Dermis microvascular lymphatic vessel endothelial cell (primary cell): ENCODE results near the gene CIART. TPM values are rescaled to one million over a fixed set of nuclear protein-coding genes. Genes with fewer than 3 reads are reported as not detected.
"Not testable (repeated sequence)": the region's sequence is repeated elsewhere in the genome, so short reads cannot be mapped to it uniquely, and the experiment has no call there.

Experiments
- DNase-seq, 2 donors: peaks; one replicate each; pipeline versions ENCODE4 v3.0.0 to v3.0.0-alpha.2; 2010; ENCODE audit warnings: low read depth in 2 of 2
- total RNA-seq: library from RNA; depleted of rRNA; stranded (reverse); fragments of >200 nt; gene quantifications from 2 replicates; pipeline ENCODE4 v1.2.1, GENCODE V29; 2014

CIART gene, protein sequence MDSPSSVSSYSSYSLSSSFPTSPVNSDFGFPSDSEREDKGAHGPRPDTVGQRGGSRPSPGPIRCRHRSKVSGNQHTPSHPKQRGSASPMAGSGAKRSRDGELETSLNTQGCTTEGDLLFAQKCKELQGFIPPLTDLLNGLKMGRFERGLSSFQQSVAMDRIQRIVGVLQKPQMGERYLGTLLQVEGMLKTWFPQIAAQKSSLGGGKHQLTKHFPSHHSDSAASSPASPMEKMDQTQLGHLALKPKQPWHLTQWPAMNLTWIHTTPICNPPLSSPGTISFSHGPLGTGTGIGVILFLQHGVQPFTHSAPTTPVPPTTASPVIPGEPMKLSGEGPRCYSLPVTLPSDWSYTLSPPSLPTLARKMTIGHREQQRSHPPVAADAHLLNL
- 0.77 and 2.0 TPM in 2 replicates for total RNA-seq

DNA sequence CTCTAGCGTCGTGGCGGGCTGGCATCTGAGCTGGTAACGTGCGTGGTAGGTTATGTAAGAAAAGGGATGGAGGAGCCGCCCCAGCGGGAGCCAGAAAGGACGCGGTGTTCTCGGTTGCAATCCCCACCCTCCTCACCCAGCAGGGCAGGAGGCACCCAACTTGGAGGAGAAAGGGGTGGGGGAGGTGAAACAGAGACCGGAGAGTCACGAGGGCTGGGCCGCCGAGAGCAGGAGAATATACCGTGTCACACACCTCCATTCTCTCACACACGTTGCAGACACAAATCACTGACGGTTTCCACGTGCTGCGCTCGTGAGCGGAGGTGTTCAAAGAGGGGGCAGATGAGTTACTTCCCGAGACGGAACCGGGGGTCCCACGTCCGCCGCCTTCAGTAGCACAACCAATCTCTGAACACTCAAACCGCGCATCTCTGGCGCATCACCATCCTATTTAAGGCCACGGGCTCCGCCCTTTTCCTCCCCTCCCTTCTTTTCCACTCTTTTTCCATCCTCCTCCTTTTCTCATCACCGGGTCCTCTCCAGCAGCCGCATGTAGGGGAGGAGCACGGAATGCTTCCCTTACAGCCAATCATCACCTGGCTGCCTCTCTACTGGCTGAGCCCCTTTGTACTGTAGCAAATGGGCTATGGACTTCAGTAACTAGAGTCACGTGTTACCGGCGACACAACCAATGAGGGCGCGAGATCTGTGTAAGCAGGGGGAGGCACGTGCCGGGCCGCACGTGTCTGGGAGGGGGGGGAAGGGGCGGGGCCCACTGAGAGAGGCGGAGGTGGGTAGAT lies at the start of gene CIART:
Gene CIART, plus strand, starts transcription at position 797 of the 800 bp plus-strand sequence. CDS start 714 bp downstream, outside the sequence.
- peak; percentile 96 to 97 for DNase-seq

DNA sequence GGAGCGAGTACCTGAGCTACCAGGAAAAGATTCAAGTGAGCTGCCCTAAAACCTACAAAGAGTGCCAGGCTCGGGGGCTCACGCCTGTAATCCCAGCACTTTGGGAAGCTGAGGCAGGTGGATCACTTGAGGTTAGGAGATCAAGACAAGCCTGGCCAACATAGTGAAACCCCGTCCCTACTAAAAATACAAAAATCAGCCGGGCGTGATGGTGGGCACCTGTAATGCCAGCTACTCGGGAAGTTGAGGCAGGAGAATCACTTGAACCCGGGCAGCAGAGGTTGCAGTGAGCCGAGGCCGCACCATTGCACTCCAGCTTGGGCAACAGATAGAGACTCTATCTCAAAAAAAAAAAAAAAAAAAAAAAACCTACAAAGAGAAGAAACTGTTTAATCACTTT lies 49.4 kb upstream of the CIART start:
- DNase-seq = not testable (repeated sequence)

DNA sequence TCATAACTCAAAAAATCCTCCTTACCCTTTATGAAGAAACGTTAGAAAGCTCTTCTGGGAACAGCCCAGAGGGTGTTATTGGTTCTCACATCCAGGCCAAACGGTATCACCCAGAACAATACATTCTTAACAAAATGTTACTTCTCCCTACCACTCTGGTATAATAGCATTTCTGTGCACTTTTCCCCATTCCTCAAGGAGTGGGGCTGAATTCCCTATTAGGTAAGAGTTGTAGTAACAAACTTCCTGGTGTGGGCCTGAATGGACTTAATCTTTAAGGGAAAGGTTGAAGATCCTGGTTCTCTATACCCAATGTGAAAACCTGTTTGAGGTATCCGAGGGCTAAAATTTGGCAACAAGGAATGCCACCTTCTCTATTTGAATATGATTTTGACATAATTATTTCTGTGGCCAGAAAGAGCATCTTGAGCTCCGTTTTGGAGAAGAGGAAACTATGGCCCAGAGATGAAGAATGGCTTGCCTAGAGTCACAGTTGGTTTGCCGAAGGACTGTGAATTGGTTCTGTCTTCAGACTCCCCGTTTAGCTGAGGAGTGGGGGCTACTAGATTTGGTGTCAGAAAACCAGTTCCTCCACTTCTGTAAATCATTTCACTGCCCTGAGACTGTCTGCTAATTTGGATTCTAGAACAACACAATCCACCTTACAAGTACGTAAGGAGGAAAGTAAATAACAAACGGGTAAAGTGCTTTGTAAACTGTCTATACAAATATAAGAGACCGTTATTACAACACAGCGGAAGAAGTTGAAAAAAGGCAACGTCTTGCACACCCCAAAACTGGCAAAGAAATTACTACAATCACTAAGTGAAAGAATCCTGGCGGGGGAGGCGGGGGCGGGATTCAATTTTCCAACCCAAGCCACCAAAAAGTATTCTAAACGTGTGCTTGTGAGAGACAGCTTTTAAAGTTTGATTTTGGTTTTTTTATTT lies 48.7 kb upstream of the CIART start:
- DNase-seq = no peak

DNA sequence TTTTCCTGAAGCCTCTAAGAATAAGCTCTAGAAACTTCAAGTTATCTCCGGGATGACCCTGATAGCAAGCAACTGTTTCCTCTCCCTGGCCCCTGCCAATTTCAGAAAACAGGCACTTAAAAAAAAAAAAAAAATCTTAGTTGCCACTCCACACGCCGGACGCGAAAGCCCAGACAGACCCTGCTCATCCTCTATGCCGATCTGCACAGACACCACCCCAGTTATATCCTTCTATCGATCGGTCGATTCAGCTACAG lies 48.1 kb upstream of the CIART start:
- DNase-seq = no peak

DNA sequence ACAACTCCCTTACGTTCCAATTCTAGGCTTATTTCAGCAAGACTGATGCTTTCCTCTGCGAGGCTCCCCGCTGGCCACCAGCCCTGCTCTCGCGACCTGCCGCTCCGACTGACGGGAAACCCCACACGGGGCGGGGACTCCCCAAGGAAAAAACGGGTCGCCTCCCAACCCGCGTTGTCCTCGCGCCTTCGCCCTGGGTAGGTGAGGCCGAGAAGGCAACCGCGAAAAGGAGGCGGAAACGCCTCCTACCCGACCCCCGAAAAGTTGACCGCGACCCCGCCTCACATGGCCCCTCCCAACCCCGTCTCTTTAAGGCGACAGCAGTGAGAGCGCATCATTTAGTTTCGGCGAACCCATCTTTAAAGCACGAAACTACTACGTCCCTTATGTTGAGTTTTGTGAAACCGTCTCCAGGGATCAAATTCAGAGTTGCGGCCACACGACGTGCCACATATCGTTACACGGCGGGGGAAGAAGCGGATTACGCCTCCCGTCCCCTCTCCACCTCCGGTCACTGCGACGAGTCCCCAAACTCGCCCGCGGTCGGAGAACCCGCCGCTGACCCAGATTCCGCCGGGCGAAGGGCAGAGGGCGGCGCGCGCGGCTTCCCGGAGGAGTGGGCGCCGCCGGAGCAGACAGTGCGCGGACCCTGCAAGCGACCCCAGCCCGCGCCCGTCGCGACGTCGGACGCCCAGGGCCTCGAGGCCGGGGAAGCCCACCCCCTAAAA lies 47.6 kb upstream of the CIART start:
- DNase-seq = peak in 1 of 2 donors; percentile 69

DNA sequence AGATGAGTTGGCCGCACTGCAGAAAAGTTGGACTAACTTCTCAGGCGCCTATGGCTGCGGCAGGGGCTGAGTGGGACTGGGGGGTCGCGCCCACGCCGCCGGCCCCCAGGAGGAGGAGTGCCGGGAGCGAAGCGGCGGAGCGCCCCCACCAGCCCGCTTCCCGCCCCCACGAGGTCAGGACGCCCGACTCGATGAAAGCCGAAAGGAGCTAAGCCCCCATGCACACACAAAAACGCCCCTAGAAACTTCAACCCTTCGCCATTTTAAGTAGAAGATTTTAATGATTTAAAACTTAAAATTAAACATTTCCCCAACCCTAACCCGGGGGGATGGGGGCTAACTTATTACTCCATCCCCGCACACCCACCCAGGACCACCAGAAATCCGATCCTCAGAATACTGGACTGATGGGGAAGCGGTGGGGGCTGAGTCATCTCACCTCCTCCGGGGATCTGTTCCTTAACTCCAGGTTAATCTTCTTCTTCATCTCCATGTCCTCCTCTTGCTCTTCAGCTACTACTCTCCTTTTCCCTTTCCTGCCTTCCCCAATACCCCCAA lies 47.0 kb upstream of the CIART start:
- DNase-seq = peak in 1 of 2 donors; percentile 37

DNA sequence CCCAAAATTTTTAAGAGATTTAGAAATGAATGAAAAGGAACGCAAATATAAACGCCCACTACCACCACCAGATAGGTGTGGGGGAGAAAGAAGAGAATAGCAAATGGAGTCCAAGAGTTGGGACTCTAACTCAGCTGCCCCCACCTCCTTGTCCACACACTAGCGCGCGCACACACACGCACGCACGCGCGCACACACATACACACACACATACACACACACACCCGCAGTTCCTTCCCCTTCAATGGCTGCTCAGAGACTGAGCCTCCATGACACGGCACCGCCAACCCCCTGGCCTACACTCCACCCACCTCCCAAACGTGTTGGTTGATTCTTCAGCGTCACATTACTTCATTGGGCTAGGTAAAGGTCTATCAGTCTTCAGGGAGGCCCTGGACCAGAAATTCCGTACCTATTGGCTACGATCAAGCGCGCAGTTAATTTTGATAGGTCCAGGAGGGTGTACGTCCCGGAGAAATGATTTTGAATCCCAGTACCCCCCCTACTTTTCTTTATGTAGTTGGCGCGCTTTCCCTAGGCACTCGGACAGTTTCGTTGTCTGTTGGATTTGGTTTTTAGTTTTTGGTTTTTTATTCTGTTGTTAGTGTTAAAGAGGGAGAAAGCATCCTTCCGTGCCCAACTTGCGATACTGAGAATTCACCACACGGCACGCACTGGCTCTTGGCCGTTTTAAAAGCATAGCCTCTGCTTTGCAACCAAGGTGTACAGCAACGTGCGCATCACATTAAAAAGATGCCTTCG lies 46.3 kb upstream of the CIART start, which contains the start of gene ANP32E:
Gene ANP32E, minus strand, starts transcription at position 261 of the 762 bp plus-strand sequence. CDS start 326 bp downstream, outside the sequence.
- DNase-seq = peak; percentile 99 to 100

DNA sequence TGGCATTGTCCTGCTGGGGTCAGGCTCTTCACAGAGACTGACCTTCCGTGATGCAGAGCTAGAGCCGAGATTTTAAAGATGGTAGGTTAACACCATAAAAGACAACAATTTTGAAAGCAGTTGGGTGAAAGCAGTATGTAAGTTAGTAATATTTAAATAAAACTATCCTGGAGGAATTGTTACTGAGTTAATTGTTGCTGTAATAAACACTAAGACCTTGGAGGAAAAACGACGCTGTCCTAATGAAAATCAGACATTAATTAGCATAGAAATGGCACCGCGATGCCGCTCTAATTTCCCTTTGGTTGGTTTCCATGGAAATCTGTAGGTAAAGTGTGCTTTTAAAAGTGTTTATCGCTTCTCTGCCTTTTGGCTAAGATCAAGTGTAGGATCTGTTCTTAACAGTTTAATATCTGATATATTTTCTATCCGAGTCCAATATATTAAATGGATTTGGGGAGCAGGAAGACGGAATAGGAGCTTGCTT lies 45.7 kb upstream of the CIART start:
- no peak for DNase-seq

DNA sequence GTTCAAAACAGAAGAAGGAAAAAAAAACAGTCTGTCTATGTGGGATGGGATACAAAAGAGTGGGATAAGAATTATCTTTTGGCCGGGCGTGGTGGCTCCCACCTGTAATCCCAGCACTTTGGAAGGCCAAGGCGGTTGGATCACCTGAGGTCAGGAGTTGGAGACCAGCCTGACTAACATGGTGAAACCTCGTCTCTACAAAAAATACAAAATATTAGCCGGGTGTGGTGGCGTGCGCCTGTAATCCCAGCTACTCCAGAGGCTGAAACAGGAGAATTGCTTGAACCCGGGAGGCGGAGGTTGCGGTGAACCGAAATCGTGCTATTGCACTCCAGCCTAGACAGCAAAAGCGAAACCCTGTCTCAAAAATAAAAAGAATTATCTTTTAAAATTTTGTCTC lies 45.2 kb upstream of the CIART start:
- not testable (repeated sequence) for DNase-seq

DNA sequence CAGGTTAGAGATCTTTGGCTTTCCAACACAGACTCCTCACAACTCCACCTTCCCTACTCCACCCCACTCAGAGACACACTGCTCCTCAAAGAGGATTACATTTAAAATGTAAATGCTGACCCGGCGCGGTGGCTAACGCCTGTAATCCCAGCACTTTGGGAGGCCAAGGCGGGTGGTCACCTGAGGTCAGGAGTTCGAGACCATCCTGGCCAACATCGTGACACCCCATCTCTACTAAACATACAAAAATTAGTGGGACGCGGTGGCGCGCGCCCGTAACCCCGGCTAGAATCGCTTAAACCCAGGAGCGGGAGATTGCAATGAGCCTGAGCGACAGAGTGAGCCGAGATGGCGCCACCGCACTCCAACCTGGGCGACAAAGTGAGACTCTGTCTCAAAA lies 44.6 kb upstream of the CIART start:
- DNase-seq = no peak

DNA sequence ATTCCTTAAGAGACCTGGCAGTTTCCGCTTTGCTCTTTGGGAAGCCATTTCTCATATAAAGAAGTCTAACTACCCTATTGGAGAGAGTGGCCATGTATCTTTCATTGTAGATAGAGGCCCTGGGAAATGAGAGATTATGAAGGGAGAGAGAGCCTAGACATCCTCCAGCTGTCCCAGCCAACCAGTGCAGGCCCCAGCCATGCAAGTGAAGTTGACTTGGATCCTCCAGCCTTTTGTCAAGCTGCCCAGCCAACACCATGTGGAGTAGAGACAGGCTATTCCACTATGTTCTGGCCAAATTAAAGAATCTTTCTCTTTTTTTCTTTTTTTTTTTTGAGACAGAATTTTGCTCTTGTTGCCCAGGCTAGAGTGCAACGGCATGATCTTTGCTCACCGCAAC lies 39.4 kb upstream of the CIART start:
- DNase-seq = no peak

DNA sequence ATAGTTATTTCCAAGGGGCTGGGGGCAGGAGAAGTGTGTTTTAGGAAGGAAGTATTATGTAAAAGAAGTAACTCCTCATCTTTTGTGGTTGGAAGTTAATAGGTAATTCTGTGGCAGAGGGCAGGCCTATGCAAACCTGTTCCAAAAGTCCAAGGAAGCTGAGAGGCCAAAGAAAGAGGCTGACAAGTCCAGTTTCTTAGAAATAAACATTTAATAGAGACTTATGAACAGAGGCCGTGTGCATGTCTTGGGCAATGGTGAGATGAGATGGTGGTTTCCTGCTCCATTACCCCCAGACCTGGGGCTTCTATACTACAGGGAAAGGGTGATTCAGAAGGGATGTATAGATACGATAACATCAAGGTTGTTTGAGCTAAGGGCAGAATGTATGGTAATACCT lies 32.4 kb upstream of the CIART start:
- DNase-seq = no peak

DNA sequence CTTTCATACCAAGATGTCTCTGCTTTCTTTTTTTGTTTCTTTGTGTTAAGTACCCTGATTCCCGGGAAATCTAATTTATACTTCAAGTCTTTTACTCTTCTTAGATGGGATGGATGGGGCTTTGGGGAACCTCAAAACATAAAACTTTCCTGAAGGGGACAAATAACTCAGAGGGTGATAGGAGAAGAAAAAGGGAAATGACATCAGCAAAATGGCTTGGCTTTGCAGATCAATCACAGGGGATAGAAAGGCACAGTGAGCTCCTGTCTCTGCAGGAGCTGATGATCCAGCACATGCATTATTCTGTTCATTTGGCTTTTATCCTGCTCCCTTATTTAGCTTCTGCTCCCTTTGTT lies 26.2 kb upstream of the CIART start:
- no peak for DNase-seq

DNA sequence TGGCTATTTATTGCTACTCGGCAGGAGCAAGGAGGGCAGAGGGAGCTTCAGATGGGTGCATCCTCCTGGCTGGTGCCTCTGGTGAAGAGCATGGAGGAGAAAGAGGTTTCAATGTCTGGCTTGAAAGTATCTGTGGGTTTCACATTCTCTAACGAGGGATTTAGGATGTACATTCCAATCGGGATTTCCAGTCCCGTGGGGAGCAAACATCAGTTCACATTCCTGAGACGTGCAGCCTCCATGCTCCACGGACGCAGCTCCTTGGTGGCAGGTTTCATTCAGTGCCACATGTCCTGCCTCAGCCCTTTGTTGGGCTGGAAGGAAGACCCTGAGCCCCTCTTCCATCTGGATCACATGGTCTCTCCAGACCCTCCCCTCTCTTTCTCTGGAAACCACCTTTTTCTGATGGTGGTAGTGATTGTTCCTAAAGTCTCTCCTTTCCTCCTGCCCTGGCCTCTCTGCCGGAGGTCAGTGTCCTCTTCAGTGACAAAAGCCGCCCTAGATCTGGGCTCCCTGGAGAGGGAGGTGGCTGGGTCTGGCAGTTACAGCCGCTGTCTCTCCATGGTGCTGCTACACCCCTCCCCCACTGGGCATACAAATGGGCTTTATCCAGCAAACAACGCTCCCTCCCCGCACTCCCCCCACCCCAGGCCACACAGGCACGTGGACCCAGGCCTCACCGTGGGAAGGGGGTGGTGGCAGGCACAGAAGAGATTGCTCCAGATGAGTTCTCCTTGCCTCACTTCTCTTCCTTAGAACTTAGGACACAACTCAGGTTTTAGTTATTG lies 25.6 kb upstream of the CIART start:
- no peak for DNase-seq

DNA sequence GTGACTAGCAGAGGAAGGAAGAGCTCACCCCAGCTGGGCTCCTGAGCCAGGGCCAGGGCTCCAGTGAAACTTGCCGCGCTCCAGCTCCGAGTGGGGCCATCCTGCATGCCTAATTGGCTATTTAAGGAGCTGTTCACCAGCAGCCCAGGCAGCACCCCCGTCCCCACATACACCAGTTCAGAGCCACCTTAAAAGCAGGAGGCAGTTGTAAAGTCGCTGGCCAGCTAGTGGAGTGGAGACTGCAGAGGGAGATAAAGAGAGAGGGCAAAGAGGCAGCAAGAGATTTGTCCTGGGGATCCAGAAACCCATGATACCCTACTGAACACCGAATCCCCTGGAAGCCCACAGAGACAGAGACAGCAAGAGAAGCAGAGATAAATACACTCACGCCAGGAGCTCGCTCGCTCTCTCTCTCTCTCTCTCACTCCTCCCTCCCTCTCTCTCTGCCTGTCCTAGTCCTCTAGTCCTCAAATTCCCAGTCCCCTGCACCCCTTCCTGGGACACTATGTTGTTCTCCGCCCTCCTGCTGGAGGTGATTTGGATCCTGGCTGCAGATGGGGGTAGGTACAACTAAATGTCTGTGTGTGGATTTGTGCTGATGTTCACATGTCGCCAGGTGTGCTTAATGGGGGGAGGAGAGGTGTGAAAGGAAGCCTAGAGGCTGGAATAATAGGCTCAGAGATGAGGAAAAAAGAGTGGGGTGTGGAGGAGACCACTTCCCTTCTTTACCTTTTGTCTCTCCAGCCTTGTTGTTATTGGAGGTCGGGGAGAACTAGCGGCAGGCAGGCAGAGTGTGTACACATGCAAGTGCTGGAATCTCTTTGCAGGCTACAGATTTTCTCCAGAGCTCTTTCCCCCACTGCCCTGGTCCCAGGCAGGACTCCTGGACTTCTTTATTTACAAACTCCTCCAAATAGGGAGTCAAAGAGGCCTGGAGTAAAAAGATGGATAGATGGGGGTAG lies 24.4 kb upstream of the CIART start, which contains the start of gene CA14:
Gene CA14, plus strand, starts transcription at position 151 of the 962 bp plus-strand sequence. Its CDS starts 355 bp downstream, at position 506.
- DNase-seq = no peak

DNA sequence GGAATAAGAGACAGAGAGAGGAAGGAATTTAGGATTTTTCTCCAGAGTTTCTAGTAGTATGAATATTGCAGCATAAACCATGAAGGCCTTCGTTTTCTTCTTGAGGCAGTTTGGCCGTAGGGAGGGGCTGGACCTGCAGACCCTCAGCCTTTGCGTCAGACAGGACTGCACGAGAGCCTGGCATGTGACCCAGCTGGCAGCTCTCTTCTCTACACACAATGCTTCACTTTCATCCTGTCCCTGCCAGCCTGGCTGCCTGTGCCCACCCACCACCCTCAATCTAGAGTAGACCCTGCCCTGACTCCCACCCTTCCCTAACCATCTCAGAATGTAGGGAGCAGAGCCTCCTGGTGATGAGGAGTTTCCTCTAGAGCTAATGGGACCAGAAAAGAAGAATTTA lies 23.1 kb upstream of the CIART start:
- no peak for DNase-seq

DNA sequence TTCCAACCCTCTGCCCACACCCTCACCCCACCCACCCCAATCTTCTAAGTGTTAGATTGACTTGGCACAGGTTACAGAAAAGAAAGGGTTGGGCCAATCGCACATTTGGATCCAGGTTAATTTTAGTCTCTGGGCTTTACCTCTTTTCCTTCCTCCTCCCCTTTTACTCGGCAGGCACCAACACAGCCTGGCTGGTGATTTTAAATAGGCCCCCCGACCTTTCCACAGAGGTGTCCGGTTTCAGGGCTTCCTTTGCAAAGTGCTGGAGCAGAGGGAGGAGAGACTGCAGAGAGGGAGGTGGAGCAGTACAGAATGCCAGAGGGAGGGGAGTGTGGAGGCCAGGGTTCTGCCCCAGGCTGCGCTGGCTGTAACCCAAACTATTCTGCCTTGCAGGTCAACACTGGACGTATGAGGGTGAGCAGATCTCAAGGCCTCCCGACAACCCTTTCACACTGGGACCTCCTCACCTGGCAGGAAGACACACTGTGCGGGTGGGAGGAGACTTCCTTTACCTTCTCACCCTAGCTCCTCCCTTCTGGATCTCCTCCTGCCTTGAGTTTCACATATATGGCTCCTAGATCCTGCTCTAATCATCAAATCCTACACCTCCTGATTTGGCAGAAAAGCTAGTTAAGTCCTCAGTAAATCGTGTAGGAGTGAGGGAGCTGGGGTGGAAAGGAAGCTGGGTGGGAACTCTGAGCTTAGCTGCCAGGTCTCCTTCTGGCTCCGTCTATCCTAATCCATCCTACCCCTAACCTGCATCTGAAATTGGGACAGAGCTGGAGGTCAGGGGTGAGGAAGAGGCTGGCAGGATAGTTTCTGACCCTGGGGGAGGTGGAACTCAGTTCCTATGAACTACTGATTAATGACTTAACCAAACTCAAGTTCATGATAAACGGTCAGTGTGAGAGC lies 22.3 kb upstream of the CIART start:
- DNase-seq = peak in 1 of 2 donors; percentile 28
